ENCODE results near the gene GALK1.

GALK1 gene

DNA sequence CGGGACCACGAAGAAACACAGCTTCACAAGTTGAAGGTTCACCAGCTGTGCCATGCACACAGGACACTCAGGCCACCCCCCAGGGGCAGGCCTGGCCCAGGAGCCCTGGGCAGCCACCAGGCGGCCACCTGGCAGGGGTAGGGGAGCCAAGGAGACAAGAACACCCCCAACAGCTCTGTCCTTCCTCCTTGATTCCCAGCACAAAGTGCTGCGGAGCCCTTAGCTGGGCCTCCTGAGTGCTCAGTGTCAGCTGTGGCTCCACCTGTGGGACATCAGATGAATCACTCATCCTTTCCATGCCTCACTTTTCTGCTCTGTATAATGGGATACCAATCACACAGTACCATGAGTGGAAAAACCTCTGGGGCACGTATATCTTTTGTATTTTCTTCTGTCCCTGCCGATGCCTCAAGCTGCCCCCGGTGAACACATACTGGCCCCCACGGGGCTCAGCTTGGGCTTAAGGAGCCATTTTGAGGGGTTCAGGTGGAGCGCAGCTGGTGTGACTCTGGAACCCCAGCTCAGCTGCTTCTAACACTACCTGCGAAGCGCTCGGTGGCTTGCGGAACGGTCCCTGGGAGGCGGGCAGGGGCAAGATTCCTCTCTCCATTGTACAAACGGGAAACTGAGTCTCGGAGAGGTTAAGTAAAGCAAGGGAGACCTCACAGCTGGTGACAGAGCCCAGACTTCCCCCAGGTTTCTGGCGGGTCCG, 12.0 kb downstream of the GALK1 start:
- H3K9ac ChIP-seq (ENCODE audit: low read depth, low read length): peak overlapping the region; percentile 60
- no peaks in the 10 kb centered on the region for H3K36me3 ChIP-seq (ENCODE audit: insufficient read depth, low read length)
- H3K9me3 ChIP-seq (ENCODE audit: control insufficient read depth, insufficient read depth, low read length): no peaks in the 10 kb centered on the region
- H3K4me1 ChIP-seq (ENCODE audit: insufficient read depth, low read length): peaks cover 9% of the 10 kb centered on the region; the same call in 1 of the 2 replicates

DNA sequence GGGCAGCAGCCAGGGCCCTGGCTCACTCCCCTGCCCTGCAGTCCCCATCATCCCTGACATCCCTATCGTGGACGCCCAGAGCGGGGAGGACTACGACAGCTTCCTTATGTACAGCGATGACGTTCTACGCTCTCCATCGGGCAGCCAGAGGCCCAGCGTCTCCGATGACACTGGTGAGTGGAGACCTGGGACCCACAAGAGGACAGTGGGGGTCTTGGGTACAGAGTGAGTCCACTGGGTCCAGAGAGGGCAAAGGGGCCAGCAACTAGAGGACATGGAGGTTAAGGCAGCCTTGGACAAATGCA, 12.6 kb downstream of the GALK1 start:
- H3K9ac ChIP-seq (ENCODE audit: low read depth, low read length): no peak overlapping the region
- no peaks in the 10 kb centered on the region for H3K36me3 ChIP-seq (ENCODE audit: insufficient read depth, low read length)
- H3K4me1 ChIP-seq (ENCODE audit: insufficient read depth, low read length): peaks cover 9% of the 10 kb centered on the region; the same call in 1 of the 2 replicates
- H3K9me3 ChIP-seq (ENCODE audit: control insufficient read depth, insufficient read depth, low read length): no peaks in the 10 kb centered on the region

DNA sequence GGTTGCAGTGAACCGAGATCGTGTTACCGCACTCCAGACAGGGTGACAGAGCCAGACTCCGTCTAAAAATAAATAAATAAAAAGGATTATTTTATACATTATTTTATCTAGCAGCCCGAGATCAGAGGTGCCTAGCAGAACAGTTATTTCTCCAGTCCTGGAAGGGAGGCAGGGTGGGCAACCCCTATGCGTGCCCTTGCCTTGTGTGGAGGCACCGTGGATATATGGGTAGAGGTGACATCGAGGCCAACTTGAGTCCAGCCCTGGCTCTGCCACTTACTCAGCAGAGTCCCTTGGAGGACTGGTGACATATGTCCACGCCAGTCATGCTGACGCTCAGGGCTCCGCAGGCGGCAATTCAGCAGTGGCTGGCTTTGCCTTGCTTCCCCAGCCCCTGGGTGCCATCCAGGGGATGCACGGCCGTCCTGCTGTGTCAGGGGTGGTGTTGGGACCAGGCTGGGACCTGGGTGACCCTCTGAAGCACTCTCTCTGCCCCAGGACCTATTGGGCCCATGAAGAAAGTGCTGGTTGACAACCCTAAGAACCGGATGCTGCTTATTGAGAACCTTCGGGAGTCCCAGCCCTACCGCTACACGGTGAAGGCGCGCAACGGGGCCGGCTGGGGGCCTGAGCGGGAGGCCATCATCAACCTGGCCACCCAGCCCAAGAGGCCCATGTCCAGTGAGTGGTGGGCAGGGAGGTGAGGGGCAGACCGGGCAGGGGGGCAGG, 13.2 kb downstream of the GALK1 start:
- Histone ChIP-seq H3K4me1 (ENCODE audit: insufficient read depth, low read length) (peaks cover 9% of the 10 kb centered on the region; the same call in 1 of the 2 replicates), H3K9me3 (ENCODE audit: control insufficient read depth, insufficient read depth, low read length) (no peaks in the 10 kb centered on the region), H3K9ac (ENCODE audit: low read depth, low read length) (no peak overlapping the region), H3K36me3 (ENCODE audit: insufficient read depth, low read length) (no peaks in the 10 kb centered on the region)

DNA sequence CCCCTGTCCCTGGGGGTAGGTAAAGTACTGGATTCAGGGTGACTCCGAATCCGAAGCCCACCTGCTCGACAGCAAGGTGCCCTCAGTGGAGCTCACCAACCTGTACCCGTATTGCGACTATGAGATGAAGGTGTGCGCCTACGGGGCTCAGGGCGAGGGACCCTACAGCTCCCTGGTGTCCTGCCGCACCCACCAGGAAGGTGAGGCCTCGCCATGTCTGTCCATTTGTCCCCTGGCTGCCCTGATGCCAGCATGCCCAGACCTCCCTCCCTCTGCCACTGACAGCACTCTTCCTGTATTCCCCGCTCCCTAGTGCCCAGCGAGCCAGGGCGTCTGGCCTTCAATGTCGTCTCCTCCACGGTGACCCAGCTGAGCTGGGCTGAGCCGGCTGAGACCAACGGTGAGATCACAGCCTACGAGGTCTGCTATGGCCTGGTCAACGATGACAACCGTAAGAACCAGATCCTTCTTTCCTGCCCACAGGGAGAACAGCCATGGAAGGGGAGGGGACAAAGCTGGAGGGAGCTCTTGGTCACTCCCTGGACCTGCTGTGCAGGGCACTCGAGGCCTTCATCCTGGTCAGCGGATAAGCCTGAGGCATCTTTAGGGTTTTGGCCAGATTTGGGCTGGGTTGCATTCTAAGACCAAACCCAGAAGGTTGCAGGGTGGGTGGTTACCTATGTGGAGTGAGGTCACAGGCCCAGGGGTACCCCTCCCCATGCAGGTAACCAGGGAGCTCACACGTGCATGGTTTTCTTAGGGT, 14.2 kb downstream of the GALK1 start:
- Histone ChIP-seq H3K9me3 (ENCODE audit: control insufficient read depth, insufficient read depth, low read length) (no peaks in the 10 kb centered on the region), H3K9ac (ENCODE audit: low read depth, low read length) (no peak overlapping the region), H3K4me1 (ENCODE audit: insufficient read depth, low read length) (peaks cover 9% of the 10 kb centered on the region; the same call in 1 of the 2 replicates), H3K36me3 (ENCODE audit: insufficient read depth, low read length) (no peaks in the 10 kb centered on the region)

DNA sequence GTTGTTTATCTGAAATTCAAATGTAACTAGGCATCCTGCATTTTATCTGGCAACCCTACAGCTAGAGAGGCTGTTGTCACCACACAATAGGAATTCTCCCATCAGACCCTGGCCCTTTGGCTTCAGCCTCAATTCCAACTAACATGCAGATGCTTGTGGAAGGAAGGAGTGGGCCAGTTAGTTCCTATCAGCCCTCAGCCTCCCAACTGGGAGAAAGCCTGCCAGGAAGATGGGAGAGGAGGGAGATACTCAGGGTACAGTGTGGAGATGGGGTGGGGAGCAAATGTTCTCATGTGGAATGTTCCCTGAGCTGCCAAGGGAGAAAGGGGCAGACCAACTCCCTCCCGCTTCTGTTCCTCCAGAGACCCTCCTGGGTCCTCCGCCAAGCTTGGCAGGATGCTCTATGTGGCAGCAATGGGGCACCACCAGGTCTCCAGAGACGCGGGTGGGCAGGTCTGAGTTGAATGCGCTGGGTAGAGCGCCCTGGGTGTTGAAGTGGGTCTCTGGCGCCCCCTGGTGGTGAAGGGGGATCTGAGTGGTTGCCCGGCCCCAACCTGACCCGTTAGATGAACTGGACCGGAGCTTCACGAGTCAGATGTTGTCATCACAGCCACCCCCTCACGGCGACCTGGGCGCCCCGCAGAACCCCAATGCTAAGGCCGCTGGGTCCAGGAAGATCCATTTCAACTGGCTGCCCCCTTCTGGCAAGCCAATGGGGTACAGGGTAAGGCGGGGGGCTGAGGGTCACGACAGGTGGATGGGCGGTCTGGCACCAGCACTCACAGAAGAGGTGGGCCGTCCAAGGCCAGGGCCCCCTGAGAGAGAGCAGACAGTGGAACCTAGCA, 15.2 kb downstream of the GALK1 start:
- Histone ChIP-seq H3K4me1 (ENCODE audit: insufficient read depth, low read length) (peaks cover 6% of the 10 kb centered on the region; the same call in 1 of the 2 replicates), H3K9me3 (ENCODE audit: control insufficient read depth, insufficient read depth, low read length) (no peaks in the 10 kb centered on the region), H3K36me3 (ENCODE audit: insufficient read depth, low read length) (no peaks in the 10 kb centered on the region), H3K9ac (ENCODE audit: low read depth, low read length) (no peak overlapping the region)

DNA sequence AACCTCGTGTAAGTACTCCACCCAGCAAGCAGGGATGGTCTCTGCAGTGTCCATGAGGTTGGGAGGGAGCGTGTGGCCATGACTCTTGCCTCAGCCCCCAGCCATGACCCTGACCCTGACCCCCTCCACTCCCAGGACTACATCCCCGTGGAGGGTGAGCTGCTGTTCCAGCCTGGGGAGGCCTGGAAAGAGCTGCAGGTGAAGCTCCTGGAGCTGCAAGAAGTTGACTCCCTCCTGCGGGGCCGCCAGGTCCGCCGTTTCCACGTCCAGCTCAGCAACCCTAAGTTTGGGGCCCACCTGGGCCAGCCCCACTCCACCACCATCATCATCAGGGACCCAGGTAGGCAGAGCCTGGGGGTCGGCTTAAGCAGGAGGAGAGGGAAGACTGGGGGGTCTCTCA, 16.3 kb downstream of the GALK1 start:
- no peak overlapping the region for H3K9ac ChIP-seq (ENCODE audit: low read depth, low read length)
- H3K36me3 ChIP-seq (ENCODE audit: insufficient read depth, low read length): no peaks in the 10 kb centered on the region
- no peaks in the 10 kb centered on the region for H3K4me1 ChIP-seq (ENCODE audit: insufficient read depth, low read length)
- no peaks in the 10 kb centered on the region for H3K9me3 ChIP-seq (ENCODE audit: control insufficient read depth, insufficient read depth, low read length)

DNA sequence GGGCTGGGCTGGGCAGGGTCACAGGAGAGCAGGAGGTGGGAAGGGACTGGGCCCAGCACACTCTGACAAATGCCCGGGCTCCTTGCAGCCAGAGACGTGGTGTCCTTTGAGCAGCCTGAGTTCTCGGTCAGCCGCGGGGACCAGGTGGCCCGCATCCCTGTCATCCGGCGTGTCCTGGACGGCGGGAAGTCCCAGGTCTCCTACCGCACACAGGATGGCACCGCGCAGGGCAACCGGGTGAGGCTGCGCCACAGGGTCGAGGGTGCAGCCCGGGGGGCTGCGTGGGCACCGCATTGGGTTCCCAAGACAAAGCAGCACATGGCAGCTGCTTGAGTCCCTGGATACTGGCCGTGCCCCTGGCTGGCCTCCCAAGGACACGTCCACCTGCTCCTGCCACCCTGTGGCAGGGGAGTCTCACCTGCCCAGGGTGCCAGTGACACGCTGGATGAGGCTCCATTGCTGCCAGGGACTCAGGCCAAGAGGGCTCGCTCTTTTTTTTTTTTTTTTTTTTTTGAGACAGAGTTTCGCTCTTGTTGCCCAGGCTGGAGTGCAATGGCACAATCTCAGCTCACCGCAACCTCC, 21.3 kb downstream of the GALK1 start:
- H3K36me3 ChIP-seq (ENCODE audit: insufficient read depth, low read length): no peaks in the 10 kb centered on the region

DNA sequence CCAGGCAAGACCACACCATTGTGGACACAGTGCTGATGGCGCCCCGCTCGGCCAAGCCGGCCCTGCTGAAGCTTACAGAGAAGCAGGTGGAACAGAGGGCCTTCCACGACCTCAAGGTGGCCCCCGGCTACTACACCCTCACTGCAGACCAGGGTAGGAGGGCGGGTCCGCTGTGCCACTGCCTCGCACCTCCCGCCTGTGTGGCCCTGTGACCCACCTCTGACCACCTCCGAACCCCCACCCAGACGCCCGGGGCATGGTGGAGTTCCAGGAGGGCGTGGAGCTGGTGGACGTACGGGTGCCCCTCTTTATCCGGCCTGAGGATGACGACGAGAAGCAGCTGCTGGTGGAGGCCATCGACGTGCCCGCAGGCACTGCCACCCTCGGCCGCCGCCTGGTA, 22.7 kb downstream of the GALK1 start:
- Histone ChIP-seq H3K9ac (ENCODE audit: low read depth, low read length) (no peak overlapping the region), H3K36me3 (ENCODE audit: insufficient read depth, low read length) (no peaks in the 10 kb centered on the region), H3K4me1 (ENCODE audit: insufficient read depth, low read length) (no peaks in the 10 kb centered on the region), H3K9me3 (ENCODE audit: control insufficient read depth, insufficient read depth, low read length) (no peaks in the 10 kb centered on the region)

More for the DNA sequence above, 21.3 kb downstream of the GALK1 start:
- no peaks in the 10 kb centered on the region for H3K4me1 ChIP-seq (ENCODE audit: insufficient read depth, low read length)
- no peaks in the 10 kb centered on the region for H3K9me3 ChIP-seq (ENCODE audit: control insufficient read depth, insufficient read depth, low read length)
- no peak overlapping the region for H3K9ac ChIP-seq (ENCODE audit: low read depth, low read length)

DNA sequence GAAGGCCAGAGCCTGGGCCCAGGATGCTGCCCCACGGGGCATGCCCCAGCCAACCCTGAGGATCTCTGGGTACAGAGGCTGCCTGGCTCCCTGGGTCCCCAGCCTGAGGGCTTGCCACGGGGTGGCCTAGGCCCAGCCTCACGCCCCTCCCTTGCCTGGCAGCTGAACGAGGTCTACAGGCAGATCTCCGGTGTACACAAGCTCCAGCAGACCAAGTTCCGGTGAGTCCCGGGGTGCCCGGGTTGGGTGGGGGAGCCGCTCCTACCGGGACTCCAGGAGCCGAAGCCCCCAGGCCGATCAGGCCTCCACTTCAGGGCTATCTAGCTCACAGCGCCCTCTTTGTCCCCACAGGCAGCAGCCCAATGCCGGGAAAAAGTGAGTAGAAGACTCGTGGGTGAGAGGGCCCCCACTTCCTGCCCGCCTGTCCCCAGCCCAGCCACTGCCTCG, 24.3 kb downstream of the GALK1 start:
- H3K9ac ChIP-seq (ENCODE audit: low read depth, low read length): no peak overlapping the region
- no peaks in the 10 kb centered on the region for H3K36me3 ChIP-seq (ENCODE audit: insufficient read depth, low read length)
- H3K4me1 ChIP-seq (ENCODE audit: insufficient read depth, low read length): no peaks in the 10 kb centered on the region

DNA sequence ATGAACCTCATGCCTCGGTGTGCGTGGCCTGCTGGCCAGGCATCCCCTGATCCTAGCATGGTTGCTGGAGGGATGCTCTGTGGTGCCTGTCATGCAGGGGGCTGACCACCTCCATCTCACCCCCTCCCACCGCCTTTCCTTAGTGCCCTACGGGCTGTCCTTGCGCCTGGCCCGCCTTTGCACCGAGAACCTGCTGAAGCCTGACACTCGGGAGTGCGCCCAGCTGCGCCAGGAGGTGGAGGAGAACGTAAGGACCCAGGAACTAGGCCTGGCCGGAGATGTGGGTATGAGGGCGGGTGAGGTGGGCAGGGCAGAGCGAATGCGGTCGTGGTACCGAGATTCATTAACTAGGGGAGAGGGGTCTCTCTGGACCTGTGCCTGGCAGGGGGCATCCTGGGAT, 24.8 kb downstream of the GALK1 start:
- H3K36me3 ChIP-seq (ENCODE audit: insufficient read depth, low read length): no peaks in the 10 kb centered on the region

More for the DNA sequence above, 24.3 kb downstream of the GALK1 start:
- H3K9me3 ChIP-seq (ENCODE audit: control insufficient read depth, insufficient read depth, low read length): no peaks in the 10 kb centered on the region

DNA sequence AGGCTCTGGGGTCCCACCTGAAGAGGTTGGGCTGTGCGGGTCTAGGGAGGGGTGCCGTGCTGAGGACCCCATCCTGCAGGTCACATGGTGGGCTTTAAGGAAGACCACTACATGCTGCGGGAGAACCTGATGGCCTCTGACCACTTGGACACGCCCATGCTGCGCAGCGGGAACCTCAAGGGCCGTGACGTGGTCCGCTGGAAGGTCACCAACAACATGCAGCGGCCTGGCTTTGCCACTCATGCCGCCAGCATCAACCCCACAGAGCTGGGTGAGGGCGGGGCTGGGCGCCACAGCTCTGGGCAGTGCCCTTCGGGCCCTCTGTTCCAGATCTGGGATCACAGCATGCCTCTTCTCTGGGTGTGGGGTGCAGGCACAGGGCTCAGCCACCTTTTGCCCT, 25.2 kb downstream of the GALK1 start:
- Histone ChIP-seq H3K36me3 (ENCODE audit: insufficient read depth, low read length) (no peaks in the 10 kb centered on the region), H3K9me3 (ENCODE audit: control insufficient read depth, insufficient read depth, low read length) (no peaks in the 10 kb centered on the region), H3K4me1 (ENCODE audit: insufficient read depth, low read length) (no peaks in the 10 kb centered on the region), H3K9ac (ENCODE audit: low read depth, low read length) (no peak overlapping the region)

More for the DNA sequence above, 24.8 kb downstream of the GALK1 start:
- Histone ChIP-seq H3K9ac (ENCODE audit: low read depth, low read length) (no peak overlapping the region), H3K4me1 (ENCODE audit: insufficient read depth, low read length) (no peaks in the 10 kb centered on the region), H3K9me3 (ENCODE audit: control insufficient read depth, insufficient read depth, low read length) (no peaks in the 10 kb centered on the region)

DNA sequence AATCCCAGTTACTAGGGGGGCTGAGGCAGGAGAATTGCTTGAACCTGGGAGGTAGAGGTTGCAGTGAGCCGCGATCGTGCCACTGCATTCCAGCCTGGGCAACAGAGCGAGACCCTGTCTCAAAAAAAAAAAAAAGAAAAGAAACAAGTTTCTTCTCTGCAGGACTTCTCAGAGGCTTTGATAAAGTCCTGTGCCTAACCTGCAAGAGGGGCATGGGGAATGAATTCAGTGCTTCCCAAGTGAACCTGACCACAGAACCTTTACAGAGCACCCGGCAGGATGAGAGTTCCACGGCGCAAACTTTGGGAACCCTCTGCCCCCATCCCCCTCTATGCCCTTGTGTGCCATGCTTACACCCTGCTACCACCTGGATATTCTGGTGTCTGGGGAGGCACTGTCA, 25.8 kb downstream of the GALK1 start:
- Histone ChIP-seq H3K36me3 (ENCODE audit: insufficient read depth, low read length) (no peaks in the 10 kb centered on the region), H3K9ac (ENCODE audit: low read depth, low read length) (no peak overlapping the region)

DNA sequence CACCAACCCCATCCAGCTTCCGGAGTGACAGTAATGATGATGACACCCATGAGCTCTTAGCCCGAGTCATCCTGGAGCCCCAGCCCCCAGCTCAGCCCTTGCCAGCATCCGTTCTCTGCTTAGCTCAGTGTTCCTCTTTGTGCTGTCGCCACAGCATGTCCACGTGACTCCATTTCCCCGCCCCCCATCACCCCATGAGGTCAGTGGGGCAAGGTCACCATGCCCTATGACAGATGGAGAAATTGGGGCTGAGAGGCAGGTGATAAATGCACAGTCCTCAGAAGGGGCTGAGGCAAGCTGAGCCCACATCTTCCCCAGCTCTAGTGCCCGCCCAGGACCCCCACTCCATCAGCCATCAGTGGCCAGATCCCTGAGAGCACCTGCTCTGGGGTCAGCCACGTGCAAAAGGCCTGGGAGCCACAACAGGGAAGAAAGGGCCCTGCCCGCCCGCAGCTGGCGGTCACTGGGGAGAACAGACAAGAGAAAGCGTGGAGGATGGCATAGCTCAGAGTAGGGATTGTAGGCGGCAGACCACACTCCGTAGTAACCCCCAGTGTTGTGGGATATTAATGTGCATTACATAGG, 26.7 kb downstream of the GALK1 start:
- Histone ChIP-seq H3K4me1 (ENCODE audit: insufficient read depth, low read length) (no peaks in the 10 kb centered on the region), H3K9ac (ENCODE audit: low read depth, low read length) (no peak overlapping the region), H3K9me3 (ENCODE audit: control insufficient read depth, insufficient read depth, low read length) (no peaks in the 10 kb centered on the region), H3K36me3 (ENCODE audit: insufficient read depth, low read length) (no peaks in the 10 kb centered on the region)

More for the DNA sequence above, 25.8 kb downstream of the GALK1 start:
- no peaks in the 10 kb centered on the region for H3K4me1 ChIP-seq (ENCODE audit: insufficient read depth, low read length)
- no peaks in the 10 kb centered on the region for H3K9me3 ChIP-seq (ENCODE audit: control insufficient read depth, insufficient read depth, low read length)
